ENCODE measurements around the gene ERC2. TPM values are rescaled to one million over a fixed set of nuclear protein-coding genes. Genes with fewer than 3 reads are reported as not detected.
"Not testable (repeated sequence)": the region's sequence is repeated elsewhere in the genome, so short reads cannot be mapped to it uniquely, and the experiment has no call there.

ERC2 gene
- total RNA-seq, 1 donor from 2014 or later = 0.81 TPM

- intact Hi-C loops (cut with DNase I) = no loop called here
- ATAC-seq (ENCODE audit: poor library complexity) (no peak), DNase-seq (no peak)
These were observed 605.2 kb downstream of the ERC2 start for GRCh38 chr3:55863028-55863427.

- intact Hi-C loops (cut with DNase I) = no loop called here
- no peak for ATAC-seq (ENCODE audit: poor library complexity)
- DNase-seq = no peak
These were observed 608.1 kb downstream of the ERC2 start for GRCh38 chr3:55860049-55860721.

GRCh38 chr3:55859305-55859704 lies 609.0 kb downstream of the ERC2 start:
- DNase-seq = no peak
- no peak for ATAC-seq (ENCODE audit: poor library complexity)
- intact Hi-C loops (cut with DNase I) = no loop called here

GRCh38 chr3:55858727-55859126 lies 609.5 kb downstream of the ERC2 start:
- intact Hi-C loops (cut with DNase I) = no loop called here
- no peak for ATAC-seq (ENCODE audit: poor library complexity)

GRCh38 chr3:55858302-55858701 lies 610.0 kb downstream of the ERC2 start:
- DNase-seq = no peak
- intact Hi-C loops (cut with DNase I) = no loop called here
- no peak for ATAC-seq (ENCODE audit: poor library complexity)

More at GRCh38 chr3:55858727-55859126, 609.5 kb downstream of the ERC2 start:
- no peak for DNase-seq

GRCh38 chr3:55857633-55858032 lies 610.6 kb downstream of the ERC2 start:
- intact Hi-C loops (cut with DNase I) = no loop called here
- no peak for DNase-seq
- no peak for ATAC-seq (ENCODE audit: poor library complexity)

GRCh38 chr3:55855311-55855710 lies 613.0 kb downstream of the ERC2 start:
- intact Hi-C loops (cut with DNase I) = no loop called here
- no peak for DNase-seq
- ATAC-seq (ENCODE audit: poor library complexity) = no peak

- DNase-seq (no peak), ATAC-seq (ENCODE audit: poor library complexity) (no peak)
- intact Hi-C loops (cut with DNase I) = no loop called here
These were observed 613.8 kb downstream of the ERC2 start for GRCh38 chr3:55854494-55854893.

GRCh38 chr3:55852326-55852725 lies 615.9 kb downstream of the ERC2 start:
- no peak for ATAC-seq (ENCODE audit: poor library complexity)
- no peak for DNase-seq

GRCh38 chr3:55842204-55842603 lies 626.1 kb downstream of the ERC2 start:
- ATAC-seq (ENCODE audit: poor library complexity) = no peak
- DNase-seq = no peak
- intact Hi-C loops (cut with DNase I) = no loop called here

More at GRCh38 chr3:55852326-55852725, 615.9 kb downstream of the ERC2 start:
- intact Hi-C loops (cut with DNase I) = no loop called here

GRCh38 chr3:55831876-55832275 lies 636.4 kb downstream of the ERC2 start:
- DNase-seq; intact Hi-C loops (cut with DNase I); ATAC-seq (ENCODE audit: poor library complexity): not testable (repeated sequence)

- DNase-seq (no peak), ATAC-seq (ENCODE audit: poor library complexity) (no peak)
- intact Hi-C loops (cut with DNase I) = no loop called here
These were observed 639.6 kb downstream of the ERC2 start for GRCh38 chr3:55828712-55829111.

GRCh38 chr3:55827786-55828185 lies 640.5 kb downstream of the ERC2 start:
- DNase-seq (no peak), ATAC-seq (ENCODE audit: poor library complexity) (no peak)
- intact Hi-C loops (cut with DNase I) = no loop called here

- DNase-seq (no peak), ATAC-seq (ENCODE audit: poor library complexity) (peak; percentile 68)
- intact Hi-C loops (cut with DNase I) = no loop called here
These were observed 641.4 kb downstream of the ERC2 start for GRCh38 chr3:55826731-55827496.

- no peak for ATAC-seq (ENCODE audit: poor library complexity)
- DNase-seq = no peak
- intact Hi-C loops (cut with DNase I) = no loop called here
These were observed 642.2 kb downstream of the ERC2 start for GRCh38 chr3:55826097-55826496.

- no peak for DNase-seq
- intact Hi-C loops (cut with DNase I) = no loop called here
- ATAC-seq (ENCODE audit: poor library complexity) = no peak
These were observed 643.9 kb downstream of the ERC2 start for GRCh38 chr3:55824406-55824805.

GRCh38 chr3:55823829-55824228 lies 644.4 kb downstream of the ERC2 start:
- intact Hi-C loops (cut with DNase I) = no loop called here
- DNase-seq (no peak), ATAC-seq (ENCODE audit: poor library complexity) (no peak)

- ATAC-seq (ENCODE audit: poor library complexity) (no peak), DNase-seq (no peak)
- intact Hi-C loops (cut with DNase I) = no loop called here
These were observed 645.3 kb downstream of the ERC2 start for GRCh38 chr3:55823001-55823400.

GRCh38 chr3:55819005-55819404 lies 649.3 kb downstream of the ERC2 start:
- intact Hi-C loops (cut with DNase I) = no loop called here
- DNase-seq (no peak), ATAC-seq (ENCODE audit: poor library complexity) (no peak)

GRCh38 chr3:55818485-55818884 lies 649.8 kb downstream of the ERC2 start:
- intact Hi-C loops (cut with DNase I) = no loop called here
- DNase-seq = no peak
- ATAC-seq (ENCODE audit: poor library complexity) = no peak

All from Right ventricle myocardium superior (tissue), 1 donor.